Activated CD4-positive, alpha-beta T cell treated with anti-CD3 and anti-CD28 coated beads, Interleukin-2, amount 10 ng/mL, durations not matched to agents 24 days and 14 days (primary cell): ENCODE data around the gene NUBPL. TPM values are rescaled to one million over a fixed set of nuclear protein-coding genes. Genes with fewer than 3 reads are reported as not detected.

Source experiments
- DNase-seq: peaks from one replicate; pipeline ENCODE4 v3.0.0; 2022
- H3K27ac Mint-ChIP-seq: one replicate; pipeline ENCODE4 v1.8.0; 2022; ENCODE audit warnings: mild to moderate bottlenecking, mixed read lengths
- H3K27me3 Mint-ChIP-seq: one replicate; pipeline ENCODE4 v1.8.0; 2022; ENCODE audit warnings: mixed read lengths
- H3K36me3 Mint-ChIP-seq: one replicate; pipeline ENCODE4 v1.8.0; 2022; ENCODE audit warnings: low read depth, mild to moderate bottlenecking, mixed read lengths
- H3K4me1 Mint-ChIP-seq: one replicate; pipeline ENCODE4 v1.8.0; 2021; ENCODE audit warnings: mixed read lengths
- H3K4me3 Mint-ChIP-seq: one replicate; pipeline ENCODE4 v1.8.0; 2022; ENCODE audit warnings: mild to moderate bottlenecking, moderate library complexity, mixed read lengths
- H3K9me3 Mint-ChIP-seq: one replicate; pipeline ENCODE4 v1.8.0; 2021; ENCODE audit warnings: mixed read lengths
- intact Hi-C: fragments of 100-400 bp; cut with micrococcal nuclease; formaldehyde crosslinking; loops from one replicate; pipeline ENCODE4 v1.15.1; 2023
- total RNA-seq: library from RNA; stranded (reverse); gene quantifications from 2 replicates; pipeline ENCODE4 v1.2.3, GENCODE V29; 2022

Gene NUBPL, protein sequence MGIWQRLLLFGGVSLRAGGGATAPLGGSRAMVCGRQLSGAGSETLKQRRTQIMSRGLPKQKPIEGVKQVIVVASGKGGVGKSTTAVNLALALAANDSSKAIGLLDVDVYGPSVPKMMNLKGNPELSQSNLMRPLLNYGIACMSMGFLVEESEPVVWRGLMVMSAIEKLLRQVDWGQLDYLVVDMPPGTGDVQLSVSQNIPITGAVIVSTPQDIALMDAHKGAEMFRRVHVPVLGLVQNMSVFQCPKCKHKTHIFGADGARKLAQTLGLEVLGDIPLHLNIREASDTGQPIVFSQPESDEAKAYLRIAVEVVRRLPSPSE
- 12.1 and 12.3 TPM in 2 replicates for total RNA-seq

DNA sequence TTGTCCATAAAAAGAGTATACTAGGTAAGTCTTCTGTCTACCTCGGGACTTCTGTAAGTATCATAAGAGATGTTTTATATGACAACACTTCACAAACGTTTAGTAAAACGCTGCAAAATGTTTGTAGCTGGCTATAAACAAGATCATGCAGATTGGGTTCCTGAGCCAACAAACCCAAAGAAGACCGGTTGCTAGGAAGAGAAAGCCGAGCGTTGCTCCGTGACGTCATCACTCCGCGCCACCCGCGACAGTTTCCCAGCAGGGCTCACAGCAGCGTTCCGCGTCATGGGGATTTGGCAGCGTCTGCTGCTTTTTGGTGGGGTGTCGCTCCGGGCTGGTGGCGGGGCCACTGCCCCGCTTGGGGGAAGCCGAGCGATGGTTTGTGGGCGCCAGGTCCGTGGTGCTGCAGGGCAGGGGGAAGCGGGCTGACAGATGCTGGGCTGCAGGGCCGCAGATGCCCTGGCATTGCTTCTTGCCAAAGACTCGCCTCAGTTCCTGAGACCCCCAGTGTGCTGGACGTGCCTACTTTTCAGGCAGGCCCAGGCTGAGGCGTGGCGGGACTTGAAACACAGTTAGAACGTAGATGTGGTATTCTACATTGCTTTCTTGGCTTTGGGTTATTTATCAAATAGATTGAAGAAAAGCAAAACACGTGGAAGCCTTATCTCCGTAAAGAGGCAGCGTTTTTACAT is at the start of gene NUBPL:
NUBPL (plus strand) TSS at position 250 of the 692 bp plus-strand sequence; CDS start at position 286, 36 bp downstream.
- H3K27ac Mint-ChIP-seq = peak within 1 kb of the TSS; percentile 97
- intact Hi-C loops = loop anchor here (2.0 to 10.0 kb wide), 6 partner anchors 354 to 940 kb away; partner anchors contain the start of genes AP4S1, ARHGAP5, HECTD1 and RNU6-7
- H3K27me3 Mint-ChIP-seq = peaks cover 12% of the 10 kb centered on the region
- H3K4me3 Mint-ChIP-seq = peak within 1 kb of the TSS; percentile 95
- H3K4me1 Mint-ChIP-seq = peaks cover 16% of the 10 kb centered on the region
- H3K36me3 Mint-ChIP-seq = peaks cover 2% of the 10 kb centered on the region
- peak; percentile 99 for DNase-seq
- no peaks in the 10 kb centered on the region for H3K9me3 Mint-ChIP-seq

DNA sequence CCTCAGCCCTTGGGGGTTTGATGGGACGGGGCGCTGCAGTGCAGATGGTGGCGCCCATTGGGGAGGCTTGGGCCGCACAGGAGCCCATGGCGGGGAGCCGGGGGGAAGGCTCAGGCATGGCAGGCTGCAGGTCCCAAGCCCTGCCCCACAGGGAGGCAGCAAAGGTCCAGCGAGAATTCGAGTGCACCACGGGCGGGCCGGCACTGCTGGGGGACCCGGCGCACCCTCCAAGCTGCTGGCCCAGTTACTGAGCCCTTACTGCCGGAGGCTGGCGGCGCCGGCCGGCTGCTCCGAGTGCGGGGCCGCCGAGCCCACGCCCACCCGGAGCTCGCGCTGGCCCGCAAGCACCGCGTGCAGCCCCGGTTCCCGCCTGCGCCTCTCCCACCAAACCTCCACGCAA is 34.1 kb upstream of the NUBPL start:
- Mint-ChIP-seq H3K4me1 (no peaks in the 10 kb centered on the region), H3K36me3 (no peaks in the 10 kb centered on the region), H3K9me3 (no peaks in the 10 kb centered on the region), H3K27me3 (peaks cover 4% of the 10 kb centered on the region), H3K4me3 (no peak overlapping the region), H3K27ac (no peak overlapping the region)
- intact Hi-C loops = no loop called here
- DNase-seq = no peak

DNA sequence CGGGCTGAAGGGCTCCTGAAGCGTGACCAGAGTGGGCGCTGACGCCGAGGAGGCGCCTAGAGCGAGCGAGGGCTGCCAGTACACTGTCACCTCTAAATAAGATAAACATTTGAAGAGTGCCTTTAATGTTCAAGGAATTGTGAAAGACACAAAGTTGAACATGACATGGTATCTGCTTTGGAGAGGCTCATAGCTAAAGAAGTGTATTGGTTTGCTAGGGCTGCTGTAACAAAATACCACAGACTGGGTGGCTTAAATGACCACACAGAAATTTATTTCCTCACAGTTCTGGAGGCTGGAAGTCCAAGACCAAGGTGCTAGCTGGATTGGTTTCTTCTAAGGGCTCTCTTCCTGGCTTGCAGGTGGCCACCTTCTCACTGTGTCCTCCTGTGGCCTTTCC is 33.7 kb upstream of the NUBPL start:
- Mint-ChIP-seq H3K27ac (no peak overlapping the region), H3K4me1 (no peaks in the 10 kb centered on the region), H3K9me3 (no peaks in the 10 kb centered on the region), H3K36me3 (no peaks in the 10 kb centered on the region), H3K27me3 (peaks cover 4% of the 10 kb centered on the region), H3K4me3 (no peak overlapping the region)
- DNase-seq = no peak
- intact Hi-C loops = no loop called here

DNA sequence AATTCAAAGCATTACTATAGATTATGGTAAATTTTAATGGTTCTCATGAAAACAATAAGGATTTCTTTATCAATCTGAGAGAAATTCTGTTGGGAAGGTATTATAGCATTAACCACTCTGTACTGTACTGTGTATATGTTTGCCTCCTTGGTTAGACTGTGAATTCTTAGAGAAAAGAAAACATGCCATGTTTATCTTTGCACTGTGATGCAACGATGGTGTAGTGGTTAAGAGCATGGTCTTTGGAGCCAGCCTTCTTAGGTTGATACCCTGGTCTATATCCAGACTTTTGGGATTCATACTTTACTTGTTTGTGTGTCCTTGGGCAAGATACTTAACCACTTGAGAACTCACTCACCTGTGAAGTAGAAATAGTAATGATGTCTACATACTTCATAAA is 32.2 kb upstream of the NUBPL start:
- Mint-ChIP-seq H3K36me3 (no peaks in the 10 kb centered on the region), H3K27ac (no peak overlapping the region), H3K9me3 (no peaks in the 10 kb centered on the region), H3K4me3 (no peak overlapping the region), H3K27me3 (no peaks in the 10 kb centered on the region), H3K4me1 (no peaks in the 10 kb centered on the region)
- no peak for DNase-seq
- intact Hi-C loops = no loop called here

DNA sequence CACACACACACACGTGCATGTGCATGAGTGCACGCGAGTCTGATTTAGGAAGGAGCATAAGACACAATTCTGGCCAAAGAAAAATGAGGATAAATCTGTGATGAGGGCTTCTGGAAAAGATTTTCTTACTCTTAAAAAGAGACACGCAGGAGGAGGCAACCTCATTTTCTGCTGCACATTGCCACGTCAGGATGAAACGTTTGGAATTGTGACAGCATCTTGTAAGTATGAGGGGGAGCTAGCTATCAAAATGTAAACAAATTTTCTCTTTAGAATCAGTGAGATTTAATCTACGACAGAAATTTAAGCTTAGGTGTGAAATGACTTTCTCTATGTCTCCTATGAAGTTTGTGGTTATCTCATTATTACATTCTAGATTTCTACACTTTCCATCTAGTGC is 31.1 kb upstream of the NUBPL start:
- H3K4me3 Mint-ChIP-seq = no peak overlapping the region
- no peaks in the 10 kb centered on the region for H3K36me3 Mint-ChIP-seq
- H3K27ac Mint-ChIP-seq = no peak overlapping the region
- DNase-seq = no peak
- intact Hi-C loops = no loop called here
- no peaks in the 10 kb centered on the region for H3K27me3 Mint-ChIP-seq
- no peaks in the 10 kb centered on the region for H3K4me1 Mint-ChIP-seq
- H3K9me3 Mint-ChIP-seq = no peaks in the 10 kb centered on the region

DNA sequence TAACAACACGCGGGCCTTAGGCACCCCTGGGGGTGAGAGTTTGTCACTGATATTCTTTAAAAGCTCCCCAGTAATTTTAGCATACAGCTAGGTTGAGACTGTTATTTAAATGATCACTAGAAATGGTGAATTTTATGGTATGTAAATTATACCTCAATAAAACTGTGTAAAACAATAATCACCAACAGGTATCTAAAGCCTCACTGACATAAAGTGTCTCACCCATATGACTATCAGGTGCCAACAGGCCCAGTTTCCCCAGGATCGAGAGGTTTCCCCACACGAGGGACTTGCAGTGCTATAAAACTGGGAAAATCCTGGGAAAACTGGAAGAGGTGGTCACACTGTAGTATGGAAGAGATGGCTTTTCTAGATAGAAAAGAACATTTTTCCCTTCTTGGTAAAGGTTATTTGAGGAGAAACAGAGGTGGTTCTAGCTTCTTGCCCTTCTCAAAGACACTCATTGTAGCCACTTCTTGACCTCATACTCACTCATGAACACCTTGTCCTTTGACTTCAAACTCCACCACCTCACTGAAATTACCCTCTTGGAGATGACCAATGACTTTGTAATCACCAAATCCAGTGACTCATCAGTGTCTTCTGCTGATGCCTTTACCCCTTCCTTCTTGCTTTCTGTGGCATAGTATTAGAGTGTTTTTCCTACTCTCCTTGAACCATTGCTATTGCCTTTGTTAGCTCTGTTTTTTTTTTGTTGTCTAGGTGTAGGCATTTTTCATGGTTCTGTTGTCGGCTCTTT is 24.8 kb upstream of the NUBPL start:
- no peaks in the 10 kb centered on the region for H3K4me1 Mint-ChIP-seq
- H3K4me3 Mint-ChIP-seq = no peak overlapping the region
- H3K9me3 Mint-ChIP-seq = no peaks in the 10 kb centered on the region
- intact Hi-C loops = no loop called here
- H3K27me3 Mint-ChIP-seq = peaks cover 6% of the 10 kb centered on the region
- H3K36me3 Mint-ChIP-seq = no peaks in the 10 kb centered on the region
- no peak for DNase-seq
- no peak overlapping the region for H3K27ac Mint-ChIP-seq

DNA sequence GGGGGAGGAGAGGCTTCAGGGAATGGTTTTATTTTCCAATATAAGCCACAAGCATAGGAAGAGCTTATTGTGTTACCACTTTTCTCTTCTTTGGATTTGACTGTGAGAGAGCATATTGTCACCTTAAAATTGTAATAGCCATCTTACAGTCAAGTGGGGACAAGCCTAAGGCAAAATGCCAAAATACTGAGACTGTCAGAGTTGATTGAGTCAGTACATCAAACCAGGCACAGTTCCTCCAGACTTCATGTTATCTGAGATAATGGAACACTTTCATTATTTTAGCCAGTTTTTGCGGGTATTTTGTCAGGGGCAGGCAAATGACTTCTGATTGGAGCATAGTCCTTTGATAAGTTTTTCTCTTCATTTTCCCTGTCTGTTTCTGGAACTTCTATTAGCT is 19.5 kb upstream of the NUBPL start:
- Mint-ChIP-seq H3K27ac (no peak overlapping the region), H3K4me3 (no peak overlapping the region), H3K36me3 (no peaks in the 10 kb centered on the region), H3K9me3 (no peaks in the 10 kb centered on the region), H3K4me1 (no peaks in the 10 kb centered on the region), H3K27me3 (peaks cover 9% of the 10 kb centered on the region)
- no peak for DNase-seq
- intact Hi-C loops = no loop called here

DNA sequence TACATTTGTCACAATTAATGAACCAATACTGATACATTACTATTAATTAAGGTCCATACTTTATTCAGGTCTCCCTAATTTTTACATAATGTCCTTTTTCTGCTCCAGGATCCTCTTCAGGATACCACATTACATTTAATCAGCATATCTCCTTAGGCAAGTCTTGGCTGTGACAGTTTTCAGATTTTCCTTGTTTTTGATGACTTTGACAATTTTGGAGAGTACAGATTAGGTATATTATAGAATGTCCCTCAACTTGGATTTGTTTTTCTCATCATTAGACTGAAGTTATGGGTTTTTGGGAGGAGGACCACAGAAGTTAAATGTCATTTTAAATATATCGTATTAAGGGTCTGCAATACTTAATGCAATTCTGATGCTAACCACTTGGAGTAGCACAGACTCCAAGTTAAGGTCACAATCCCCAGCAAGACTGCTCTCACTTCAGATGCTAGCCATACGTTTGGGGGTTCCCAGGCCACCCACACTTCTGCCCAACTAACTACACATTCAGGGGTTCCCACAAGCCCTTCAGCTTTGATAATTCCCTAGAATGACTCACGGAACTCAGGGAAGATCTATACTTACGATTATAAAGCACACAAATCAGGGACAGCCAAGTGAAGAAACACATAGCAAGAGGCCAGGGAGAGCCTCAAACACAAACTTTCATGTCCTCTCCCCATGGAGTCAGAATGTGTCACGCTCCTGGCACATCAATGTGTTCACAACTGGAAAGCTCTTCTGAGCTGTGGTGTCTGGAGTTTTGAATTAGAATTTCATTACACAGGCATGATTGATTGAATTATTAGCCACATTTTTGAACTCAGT is 17.0 kb upstream of the NUBPL start:
- H3K4me1 Mint-ChIP-seq = no peaks in the 10 kb centered on the region
- no peak for DNase-seq
- H3K36me3 Mint-ChIP-seq = no peaks in the 10 kb centered on the region
- H3K9me3 Mint-ChIP-seq = no peaks in the 10 kb centered on the region
- H3K27ac Mint-ChIP-seq = no peak overlapping the region
- H3K4me3 Mint-ChIP-seq = no peak overlapping the region
- intact Hi-C loops = no loop called here
- H3K27me3 Mint-ChIP-seq = peaks cover 14% of the 10 kb centered on the region

DNA sequence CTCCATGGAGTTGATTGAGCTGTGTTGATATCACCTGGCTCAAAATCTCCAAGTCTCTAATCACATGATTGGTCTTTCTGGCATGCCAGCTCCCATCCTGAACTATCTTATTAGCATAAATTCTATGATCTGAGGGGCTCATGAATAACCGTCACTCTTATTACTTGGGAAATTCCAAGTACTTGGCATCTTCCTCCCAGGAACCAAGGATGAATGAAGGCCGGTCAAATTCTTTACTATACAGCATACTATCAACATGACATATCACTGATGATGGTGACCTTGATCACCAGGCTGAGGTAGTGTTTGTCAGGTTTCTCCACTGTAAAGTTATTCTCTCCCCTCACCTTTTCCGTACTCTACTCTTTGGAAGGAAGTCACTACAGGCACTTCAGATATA is 16.4 kb upstream of the NUBPL start:
- Mint-ChIP-seq H3K4me3 (no peak overlapping the region), H3K4me1 (no peaks in the 10 kb centered on the region), H3K36me3 (no peaks in the 10 kb centered on the region), H3K27me3 (peaks cover 19% of the 10 kb centered on the region), H3K27ac (no peak overlapping the region), H3K9me3 (no peaks in the 10 kb centered on the region)
- no peak for DNase-seq
- intact Hi-C loops = no loop called here

DNA sequence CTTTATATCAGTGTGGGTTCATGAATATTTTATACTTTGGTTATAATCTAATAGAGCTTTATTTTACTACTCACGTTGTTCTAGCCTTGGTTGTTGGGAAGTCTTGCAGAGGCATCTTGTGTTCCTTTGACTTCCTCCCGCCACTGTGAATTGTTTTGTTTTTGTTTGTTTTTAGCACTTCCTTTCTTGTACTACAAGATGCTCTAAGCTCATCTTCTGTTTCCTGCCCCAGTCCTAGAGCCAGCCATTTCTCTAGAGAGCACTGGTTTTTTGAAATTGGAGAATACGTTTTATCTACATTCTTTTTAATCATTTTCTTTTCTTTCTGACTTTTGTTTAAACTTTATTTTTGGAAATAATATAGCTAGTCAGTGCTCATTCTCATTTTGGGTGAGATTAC is 15.9 kb upstream of the NUBPL start:
- intact Hi-C loops = no loop called here
- H3K4me3 Mint-ChIP-seq = no peak overlapping the region
- peaks cover 23% of the 10 kb centered on the region for H3K27me3 Mint-ChIP-seq
- no peaks in the 10 kb centered on the region for H3K9me3 Mint-ChIP-seq
- no peaks in the 10 kb centered on the region for H3K4me1 Mint-ChIP-seq
- H3K27ac Mint-ChIP-seq = no peak overlapping the region
- no peak for DNase-seq
- no peaks in the 10 kb centered on the region for H3K36me3 Mint-ChIP-seq

DNA sequence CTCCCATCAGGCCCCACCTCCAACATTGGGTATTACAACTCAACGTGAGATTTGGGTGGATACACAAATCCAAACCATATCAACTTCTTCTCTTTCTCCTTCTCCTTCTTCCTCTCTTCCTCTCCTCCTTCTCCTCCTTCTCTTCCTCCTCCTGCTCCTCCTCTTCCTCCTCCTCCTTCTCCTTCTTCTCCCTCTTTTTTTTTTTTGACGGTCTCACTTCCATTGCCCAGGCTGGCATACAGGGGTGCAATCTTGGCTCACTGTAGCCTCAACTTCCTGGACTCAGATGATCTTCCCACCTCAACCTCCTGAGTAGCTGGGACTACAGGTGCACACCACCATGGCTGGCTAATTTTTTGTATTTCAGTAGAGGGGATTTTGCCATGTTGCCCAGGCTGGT is 11.4 kb upstream of the NUBPL start:
- intact Hi-C loops = no loop called here
- H3K4me1 Mint-ChIP-seq = no peaks in the 10 kb centered on the region
- DNase-seq = no peak
- H3K4me3 Mint-ChIP-seq = no peak overlapping the region
- H3K27ac Mint-ChIP-seq = no peak overlapping the region
- H3K27me3 Mint-ChIP-seq = peaks cover 30% of the 10 kb centered on the region
- H3K9me3 Mint-ChIP-seq = no peaks in the 10 kb centered on the region
- no peaks in the 10 kb centered on the region for H3K36me3 Mint-ChIP-seq

DNA sequence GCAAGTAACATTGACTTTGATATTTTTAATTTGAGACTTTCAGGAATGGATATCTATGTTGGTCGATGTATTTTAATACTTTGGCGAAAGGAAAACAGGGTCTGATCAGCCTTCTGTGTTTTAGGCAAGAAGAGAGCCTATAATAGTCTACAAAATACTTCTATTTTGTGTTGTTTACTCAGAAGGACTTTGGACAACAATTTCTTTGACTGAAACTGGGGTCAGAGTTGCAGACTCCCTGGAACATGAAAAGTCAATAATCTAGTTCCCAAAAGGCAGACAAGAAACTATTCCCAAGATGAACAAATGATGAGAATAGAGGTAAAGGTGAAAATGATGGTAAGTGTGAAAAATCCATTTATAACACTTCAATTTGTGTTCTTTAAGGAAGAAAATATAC is 10.6 kb upstream of the NUBPL start:
- no peak overlapping the region for H3K4me3 Mint-ChIP-seq
- no peaks in the 10 kb centered on the region for H3K36me3 Mint-ChIP-seq
- DNase-seq = no peak
- intact Hi-C loops = no loop called here
- H3K4me1 Mint-ChIP-seq = no peaks in the 10 kb centered on the region
- peaks cover 30% of the 10 kb centered on the region for H3K27me3 Mint-ChIP-seq
- no peak overlapping the region for H3K27ac Mint-ChIP-seq
- no peaks in the 10 kb centered on the region for H3K9me3 Mint-ChIP-seq

DNA sequence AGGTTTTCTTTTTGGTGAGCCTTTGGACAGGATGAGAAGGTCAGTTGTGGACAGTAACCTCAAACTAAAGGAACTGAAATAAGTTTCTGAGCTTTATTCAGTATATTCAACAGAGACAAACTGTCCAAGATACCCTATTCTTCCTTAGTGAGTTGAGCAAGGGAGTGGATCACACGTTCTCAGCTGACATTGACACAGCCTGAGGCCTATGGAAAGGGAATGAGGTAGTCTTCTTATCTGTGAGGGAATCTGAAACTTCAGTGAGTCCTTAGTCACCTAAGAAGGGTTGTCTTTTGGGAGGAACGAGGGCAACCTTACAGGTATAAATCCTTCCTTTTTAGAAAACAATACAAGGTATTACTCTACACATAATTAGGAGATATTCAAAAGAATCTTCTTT is 5.0 kb upstream of the NUBPL start:
- no peak for DNase-seq
- H3K36me3 Mint-ChIP-seq = peaks cover 2% of the 10 kb centered on the region
- peaks cover 7% of the 10 kb centered on the region for H3K4me1 Mint-ChIP-seq
- intact Hi-C loops = no loop called here
- H3K27ac Mint-ChIP-seq = no peak overlapping the region
- peaks cover 24% of the 10 kb centered on the region for H3K27me3 Mint-ChIP-seq
- H3K4me3 Mint-ChIP-seq = no peak overlapping the region
- H3K9me3 Mint-ChIP-seq = no peaks in the 10 kb centered on the region
